GM13976 (cell line): ENCODE data around the gene NOC2L.

Experiments
- DNase-seq: peaks from one replicate; pipeline ENCODE4 v3.0.0; 2012; ENCODE audit warnings: low spot score
- in situ Hi-C: fragments of 300-500 bp; cut with MboI; formaldehyde crosslinking; loops from one replicate; pipeline ENCODE4 v1.12.0; 2022; ENCODE audit warnings: low sequenced_read_pairs, mixed read lengths, inconsistent platforms; ENCODE audit not compliant: unreplicated experiment
- TF ChIP-seq, protein P1 (sequence below): IDR thresholded peaks from 2 replicates; pipeline ENCODE4 v1.5.1; 2012; ENCODE audit warnings: borderline replicate concordance, mild to moderate bottlenecking; ENCODE audit not compliant: insufficient read depth; ENCODE audit errors: extremely low read depth, missing control alignments, control extremely low read depth

Gene NOC2L

DNA sequence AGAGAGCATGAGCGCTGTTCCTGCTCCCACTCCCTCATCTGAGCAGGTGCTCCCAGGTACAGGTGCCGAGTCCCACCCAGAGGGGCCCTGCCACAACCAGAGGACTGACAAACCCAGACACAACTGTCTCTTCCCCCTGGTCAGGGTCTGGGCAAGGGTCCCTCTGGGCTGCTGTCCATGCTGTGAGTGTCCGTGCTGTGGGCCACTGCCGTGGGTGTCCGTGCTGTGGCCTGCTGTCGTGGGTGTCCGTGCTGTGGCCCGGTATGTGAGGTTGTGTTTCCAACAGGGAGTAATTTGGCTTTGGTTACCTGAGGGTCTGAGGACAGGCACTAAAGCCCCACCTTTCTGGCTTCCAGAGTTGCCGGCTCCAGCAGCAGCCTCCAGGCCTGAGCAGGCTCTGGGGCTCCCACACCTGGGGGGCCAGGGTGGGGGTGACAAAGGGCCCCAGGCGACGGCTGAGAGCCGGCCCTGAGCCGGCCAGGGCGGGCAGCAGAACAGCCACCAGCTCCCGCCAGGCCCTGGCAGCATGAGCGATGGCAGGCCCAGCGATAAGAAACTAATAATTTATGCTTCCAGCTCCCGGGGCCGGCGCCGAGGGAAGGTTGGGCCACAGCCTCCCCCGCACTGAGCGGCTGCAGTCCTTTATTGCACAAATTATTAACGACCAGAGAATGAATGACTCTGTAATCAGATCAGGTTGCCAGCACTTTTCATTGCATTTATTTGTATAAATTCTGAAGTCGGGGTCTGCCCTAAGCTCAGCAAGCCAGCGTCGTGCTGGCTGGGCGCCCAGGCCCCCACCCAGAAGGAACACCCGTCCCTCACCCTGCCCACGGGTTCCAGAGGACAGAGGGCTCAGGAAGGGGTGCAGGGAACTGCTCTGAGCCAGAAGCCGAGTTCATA lies 42.6 kb downstream of the NOC2L start:
- no peak for DNase-seq
- in situ Hi-C loops, result no loop called here
- TF ChIP-seq, protein P1, sequence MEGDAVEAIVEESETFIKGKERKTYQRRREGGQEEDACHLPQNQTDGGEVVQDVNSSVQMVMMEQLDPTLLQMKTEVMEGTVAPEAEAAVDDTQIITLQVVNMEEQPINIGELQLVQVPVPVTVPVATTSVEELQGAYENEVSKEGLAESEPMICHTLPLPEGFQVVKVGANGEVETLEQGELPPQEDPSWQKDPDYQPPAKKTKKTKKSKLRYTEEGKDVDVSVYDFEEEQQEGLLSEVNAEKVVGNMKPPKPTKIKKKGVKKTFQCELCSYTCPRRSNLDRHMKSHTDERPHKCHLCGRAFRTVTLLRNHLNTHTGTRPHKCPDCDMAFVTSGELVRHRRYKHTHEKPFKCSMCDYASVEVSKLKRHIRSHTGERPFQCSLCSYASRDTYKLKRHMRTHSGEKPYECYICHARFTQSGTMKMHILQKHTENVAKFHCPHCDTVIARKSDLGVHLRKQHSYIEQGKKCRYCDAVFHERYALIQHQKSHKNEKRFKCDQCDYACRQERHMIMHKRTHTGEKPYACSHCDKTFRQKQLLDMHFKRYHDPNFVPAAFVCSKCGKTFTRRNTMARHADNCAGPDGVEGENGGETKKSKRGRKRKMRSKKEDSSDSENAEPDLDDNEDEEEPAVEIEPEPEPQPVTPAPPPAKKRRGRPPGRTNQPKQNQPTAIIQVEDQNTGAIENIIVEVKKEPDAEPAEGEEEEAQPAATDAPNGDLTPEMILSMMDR, result no peak

DNA sequence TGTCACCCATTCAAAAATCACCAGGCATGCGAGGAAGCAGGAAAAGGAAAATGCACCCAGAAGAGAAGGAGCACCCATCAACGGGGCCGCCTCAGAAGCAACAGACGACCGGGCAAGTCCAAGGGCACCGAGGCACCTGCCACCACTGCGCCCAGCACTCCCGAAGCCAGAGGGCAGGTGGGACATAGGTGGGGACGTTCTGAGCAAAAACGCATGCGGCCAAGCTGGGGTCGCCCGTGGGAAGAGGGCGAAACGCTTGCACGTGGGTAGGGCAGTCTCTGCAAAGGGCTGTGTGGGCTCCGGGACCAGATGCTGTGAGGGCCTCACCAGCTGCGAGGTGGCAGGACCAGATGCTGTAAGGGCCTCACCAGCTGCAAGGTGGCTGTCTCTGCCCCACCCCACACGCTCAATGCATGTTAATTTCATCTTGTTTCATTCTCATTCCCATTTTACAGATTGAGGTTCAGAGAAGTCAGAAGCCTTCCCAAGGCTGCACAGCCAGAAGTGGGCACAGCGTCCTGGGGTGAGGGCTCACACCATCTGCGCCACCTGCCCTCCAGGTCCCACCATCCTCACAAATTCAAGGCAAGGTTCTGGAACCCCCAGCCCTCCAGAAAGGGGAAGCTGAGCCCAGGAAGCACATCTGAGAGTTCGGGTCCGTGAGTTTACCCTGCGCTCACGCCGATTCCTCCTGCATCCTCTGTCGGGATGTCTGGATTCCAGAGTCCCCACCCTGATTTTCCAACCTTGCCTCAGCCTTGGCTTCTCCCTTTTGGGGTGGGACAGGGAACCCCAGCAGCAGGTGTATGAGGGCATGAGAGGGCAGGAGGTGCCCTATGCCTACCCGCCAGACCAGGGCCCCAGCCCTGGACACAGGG lies 43.5 kb downstream of the NOC2L start:
- in situ Hi-C loops, result no loop called here

DNA sequence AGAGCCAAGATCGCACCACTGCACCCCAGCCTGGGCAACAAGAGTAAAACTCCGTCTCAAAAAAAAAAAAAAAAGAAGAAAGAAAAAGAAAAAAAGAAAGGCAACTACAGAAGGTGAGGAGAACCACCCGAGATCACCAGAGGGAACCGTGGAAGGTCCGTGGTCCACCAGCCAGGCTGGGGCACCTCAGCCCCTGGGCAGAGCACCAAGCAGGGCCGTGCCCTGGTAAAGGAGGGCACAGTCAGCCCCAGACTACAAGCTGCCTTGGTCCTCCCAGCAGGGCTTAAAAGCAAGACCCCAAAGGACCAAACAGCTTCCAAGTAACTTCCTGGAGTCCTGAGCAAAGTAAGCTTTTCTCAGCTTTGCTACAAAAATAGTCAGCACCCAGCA lies 44.2 kb downstream of the NOC2L start:
- TF ChIP-seq, protein P1, result no peak

More for the DNA sequence above, 43.5 kb downstream of the NOC2L start:
- no peak for DNase-seq
- TF ChIP-seq, protein P1, result no peak

DNA sequence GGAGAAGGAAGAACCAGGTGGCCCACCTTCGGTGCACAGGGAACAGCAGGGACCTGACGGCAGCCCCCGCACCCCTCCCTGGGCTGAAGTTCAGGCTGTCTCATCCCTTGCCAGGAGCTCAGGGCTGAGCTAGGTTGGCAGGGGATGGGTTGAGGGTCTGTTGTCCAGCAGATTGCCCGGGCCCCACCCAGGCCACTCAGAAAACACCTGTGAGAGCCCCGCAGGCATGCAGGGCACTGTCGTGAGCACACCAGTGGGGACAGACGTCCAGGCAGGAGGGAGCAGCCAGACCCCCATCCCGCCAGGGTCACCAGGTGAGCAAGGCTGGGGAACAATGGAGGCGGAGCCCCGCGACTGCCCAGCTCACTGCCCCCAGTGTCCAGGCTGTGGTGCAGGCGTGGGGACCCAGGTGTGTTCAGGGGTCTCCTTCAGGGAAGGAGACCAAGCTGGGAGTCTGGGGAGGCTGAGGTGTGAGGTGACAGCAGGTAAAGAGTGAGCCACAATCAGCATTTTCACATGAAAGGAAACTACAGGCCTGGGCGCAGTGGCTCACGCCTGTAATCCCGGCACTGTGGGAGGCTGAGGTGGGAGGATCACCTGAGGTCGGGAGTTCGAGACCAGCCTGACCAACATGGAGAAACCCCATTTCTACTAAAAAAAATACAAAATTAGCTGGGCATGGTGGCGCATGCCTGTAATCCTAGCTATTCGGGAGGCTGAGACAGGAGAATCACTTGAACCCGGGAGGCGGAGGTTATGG lies 44.7 kb downstream of the NOC2L start:
- no peak for DNase-seq
- in situ Hi-C loops, result no loop called here
- TF ChIP-seq, protein P1, result no peak

More for the DNA sequence above, 44.2 kb downstream of the NOC2L start:
- DNase-seq, result no peak
- in situ Hi-C loops, result no loop called here

DNA sequence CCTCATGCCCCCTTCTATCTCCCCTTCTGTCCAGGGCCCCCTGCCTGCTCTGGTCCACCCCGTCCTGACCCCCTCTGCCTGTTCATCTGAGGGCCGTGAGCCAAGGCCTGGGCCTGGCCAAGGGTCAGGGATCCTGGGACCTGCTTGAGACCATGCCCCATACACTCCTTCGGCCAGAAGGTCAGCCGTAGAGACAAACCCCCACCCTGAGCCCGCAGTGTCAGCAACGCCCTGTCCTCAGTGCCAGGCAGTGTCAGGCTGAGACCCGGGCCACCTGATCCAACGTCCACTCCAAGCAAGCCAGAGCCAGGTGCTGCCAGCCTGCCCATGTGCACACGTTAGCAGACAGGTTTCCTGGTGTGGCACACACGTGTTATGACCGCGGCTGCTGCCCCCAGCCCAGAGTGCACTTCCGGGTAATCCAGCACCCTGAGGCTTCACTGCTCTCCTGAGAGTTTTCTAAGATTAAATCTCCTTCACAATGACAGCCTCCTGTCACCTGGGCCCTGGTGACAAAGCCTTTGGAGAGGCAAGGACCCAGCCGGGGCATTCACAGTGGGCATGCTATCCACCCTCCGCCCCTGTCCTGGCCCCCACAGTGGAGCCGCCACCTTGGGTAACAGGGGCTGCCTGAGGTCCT lies 45.4 kb downstream of the NOC2L start:
- no peak for DNase-seq
- in situ Hi-C loops, result no loop called here
- TF ChIP-seq, protein P1, result no peak

DNA sequence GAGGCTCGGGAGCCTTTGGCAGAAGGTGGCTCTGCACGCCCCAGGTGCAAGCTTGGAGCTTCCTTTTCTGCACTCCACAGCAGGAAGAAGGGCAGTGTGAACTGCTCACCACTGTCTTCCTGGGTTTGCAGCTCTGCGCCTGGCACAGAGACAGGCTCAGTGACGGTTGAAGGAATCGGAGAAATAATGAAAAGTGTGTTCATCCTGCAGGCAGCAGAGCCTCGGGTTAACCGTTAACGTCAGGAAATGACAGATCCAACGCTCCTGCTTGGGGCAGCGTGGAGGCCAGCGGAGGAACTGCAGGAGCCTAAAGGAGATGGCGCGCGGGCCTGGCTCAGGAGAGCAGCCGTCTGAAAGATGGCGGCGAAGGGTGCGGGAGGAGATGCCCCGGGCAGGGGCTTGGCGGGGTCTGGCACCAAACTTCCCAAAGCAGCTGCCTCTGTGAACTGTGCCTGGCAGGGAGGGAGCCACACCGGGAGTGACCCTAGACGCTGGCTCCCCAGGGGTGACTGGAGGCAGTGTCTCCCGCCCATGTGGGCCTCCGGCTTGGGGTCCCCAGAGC lies 46.2 kb downstream of the NOC2L start:
- in situ Hi-C loops, result no loop called here
- TF ChIP-seq, protein P1, result no peak
- no peak for DNase-seq
